ENCODE results near the gene DAND5.
A peak's percentile ranks its signal among the peaks of the same experiment; 100 is the strongest.

DAND5 gene

GRCh38 chr19:12937927-12938778 is 31.2 kb upstream of the DAND5 start, which contains the start of gene CALR:
Gene CALR, plus strand, starts transcription at chr19:12938609. Its CDS starts 71 bp downstream, at chr19:12938680.
- DNase-seq (ENCODE audit: low read depth): peak; percentile 99
- TF ChIP-seq, protein P1, sequence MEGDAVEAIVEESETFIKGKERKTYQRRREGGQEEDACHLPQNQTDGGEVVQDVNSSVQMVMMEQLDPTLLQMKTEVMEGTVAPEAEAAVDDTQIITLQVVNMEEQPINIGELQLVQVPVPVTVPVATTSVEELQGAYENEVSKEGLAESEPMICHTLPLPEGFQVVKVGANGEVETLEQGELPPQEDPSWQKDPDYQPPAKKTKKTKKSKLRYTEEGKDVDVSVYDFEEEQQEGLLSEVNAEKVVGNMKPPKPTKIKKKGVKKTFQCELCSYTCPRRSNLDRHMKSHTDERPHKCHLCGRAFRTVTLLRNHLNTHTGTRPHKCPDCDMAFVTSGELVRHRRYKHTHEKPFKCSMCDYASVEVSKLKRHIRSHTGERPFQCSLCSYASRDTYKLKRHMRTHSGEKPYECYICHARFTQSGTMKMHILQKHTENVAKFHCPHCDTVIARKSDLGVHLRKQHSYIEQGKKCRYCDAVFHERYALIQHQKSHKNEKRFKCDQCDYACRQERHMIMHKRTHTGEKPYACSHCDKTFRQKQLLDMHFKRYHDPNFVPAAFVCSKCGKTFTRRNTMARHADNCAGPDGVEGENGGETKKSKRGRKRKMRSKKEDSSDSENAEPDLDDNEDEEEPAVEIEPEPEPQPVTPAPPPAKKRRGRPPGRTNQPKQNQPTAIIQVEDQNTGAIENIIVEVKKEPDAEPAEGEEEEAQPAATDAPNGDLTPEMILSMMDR (IDR thresholded peaks at IDR 0.05; ENCODE audit: low read depth, low read length, missing control alignments): no peak

GRCh38 chr19:12938779-12939601 is 30.4 kb upstream of the DAND5 start:
- no peak for DNase-seq (ENCODE audit: low read depth)
- peak overlapping the region; percentile 100 for H3K4me3 ChIP-seq (ENCODE audit: low read depth, low read length)
- in situ Hi-C loops (cut with HindIII; ENCODE audit: low sequenced_read_pairs): no loop called here
- TF ChIP-seq, protein P1 (IDR thresholded peaks at IDR 0.05; ENCODE audit: low read depth, low read length, missing control alignments): no peak

More at GRCh38 chr19:12937927-12938778, 31.2 kb upstream of the DAND5 start, which contains the start of gene CALR:
- peak within 1 kb of the TSS; percentile 100 for H3K4me3 ChIP-seq (ENCODE audit: low read depth, low read length)
- in situ Hi-C loops (cut with HindIII; ENCODE audit: low sequenced_read_pairs): no loop called here

GRCh38 chr19:12939975-12940423 is 29.4 kb upstream of the DAND5 start:
- in situ Hi-C loops (cut with HindIII; ENCODE audit: low sequenced_read_pairs): no loop called here
- peak overlapping the region; percentile 100 for H3K4me3 ChIP-seq (ENCODE audit: low read depth, low read length)
- no peak for DNase-seq (ENCODE audit: low read depth)
- TF ChIP-seq, protein P1 (IDR thresholded peaks at IDR 0.05; ENCODE audit: low read depth, low read length, missing control alignments): no peak

- peak overlapping the region; percentile 100 for H3K4me3 ChIP-seq (ENCODE audit: low read depth, low read length)
- TF ChIP-seq, protein P1 (IDR thresholded peaks at IDR 0.05; ENCODE audit: low read depth, low read length, missing control alignments): no peak
- DNase-seq (ENCODE audit: low read depth): no peak
- in situ Hi-C loops (cut with HindIII; ENCODE audit: low sequenced_read_pairs): no loop called here
These were observed 28.5 kb upstream of the DAND5 start for GRCh38 chr19:12940897-12941296.

GRCh38 chr19:12943437-12944044 is 25.8 kb upstream of the DAND5 start:
- no peak for DNase-seq (ENCODE audit: low read depth)
- in situ Hi-C loops (cut with HindIII; ENCODE audit: low sequenced_read_pairs): no loop called here
- H3K4me3 ChIP-seq (ENCODE audit: low read depth, low read length): no peak overlapping the region
- TF ChIP-seq, protein P1 (IDR thresholded peaks at IDR 0.05; ENCODE audit: low read depth, low read length, missing control alignments): no peak

DNA sequence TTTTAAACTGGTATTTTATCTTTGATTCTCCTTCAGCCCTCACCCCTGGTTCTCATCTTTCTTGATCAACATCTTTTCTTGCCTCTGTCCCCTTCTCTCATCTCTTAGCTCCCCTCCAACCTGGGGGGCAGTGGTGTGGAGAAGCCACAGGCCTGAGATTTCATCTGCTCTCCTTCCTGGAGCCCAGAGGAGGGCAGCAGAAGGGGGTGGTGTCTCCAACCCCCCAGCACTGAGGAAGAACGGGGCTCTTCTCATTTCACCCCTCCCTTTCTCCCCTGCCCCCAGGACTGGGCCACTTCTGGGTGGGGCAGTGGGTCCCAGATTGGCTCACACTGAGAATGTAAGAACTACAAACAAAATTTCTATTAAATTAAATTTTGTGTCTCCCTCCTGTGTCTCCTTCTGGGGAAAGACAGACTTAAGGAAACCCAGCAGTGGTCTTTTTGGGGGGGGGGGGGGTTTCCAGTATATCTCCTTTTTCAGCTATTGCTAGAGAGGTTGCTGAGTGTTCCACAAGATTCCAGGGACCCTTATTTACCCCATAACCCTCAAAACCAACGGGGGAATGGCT is 25.2 kb upstream of the DAND5 start:
- in situ Hi-C loops (cut with HindIII; ENCODE audit: low sequenced_read_pairs): no loop called here
- TF ChIP-seq, protein P1 (IDR thresholded peaks at IDR 0.05; ENCODE audit: low read depth, low read length, missing control alignments): no peak
- no peak overlapping the region for H3K4me3 ChIP-seq (ENCODE audit: low read depth, low read length)
- DNase-seq (ENCODE audit: low read depth): no peak

All from astrocyte of the cerebellum (primary cell).